Neuronal stem cell (in vitro differentiated cells): Measurements from ENCODE around the gene HTR6.
A peak's percentile ranks its signal among the peaks of the same experiment; 100 is the strongest.

Source experiments
- DNase-seq: peaks from one replicate; pipeline ENCODE4 v3.0.0-alpha.2; 2013; ENCODE audit warnings: low spot score
- H2AFZ ChIP-seq: one replicate; pipeline ENCODE4 v1.6.1; 2013; ENCODE audit warnings: mild to moderate bottlenecking, low read length, inconsistent platforms
- H2AK5ac ChIP-seq: 2 replicates; pipeline ENCODE4 v1.6.1; 2013; ENCODE audit warnings: low read depth, mild to moderate bottlenecking, inconsistent platforms, low read length, moderate library complexity, mixed read lengths
- H2BK120ac ChIP-seq: 2 replicates; pipeline ENCODE4 v1.6.1; 2013; ENCODE audit warnings: low read depth, mild to moderate bottlenecking, inconsistent platforms, low read length, moderate library complexity, mixed read lengths
- H2BK12ac ChIP-seq: one replicate; pipeline ENCODE4 v1.6.1; 2013; ENCODE audit warnings: low read length, inconsistent platforms
- H2BK15ac ChIP-seq: 2 replicates; pipeline ENCODE4 v1.6.1; 2013; ENCODE audit warnings: mild to moderate bottlenecking, low read length, inconsistent platforms, mixed read lengths
- H2BK5ac ChIP-seq: one replicate; pipeline ENCODE4 v1.6.1; 2013; ENCODE audit warnings: inconsistent platforms, mild to moderate bottlenecking, low read length, moderate library complexity
- H3K14ac ChIP-seq: one replicate; pipeline ENCODE4 v1.6.1; 2013; ENCODE audit warnings: low read length, inconsistent platforms
- H3K18ac ChIP-seq: 2 replicates; pipeline ENCODE4 v1.6.1; 2013; ENCODE audit warnings: low read length, inconsistent platforms
- H3K23ac ChIP-seq: 2 replicates; pipeline ENCODE4 v1.6.1; 2013; ENCODE audit warnings: low read depth, mild to moderate bottlenecking, mixed read lengths, low read length, inconsistent platforms; ENCODE audit not compliant: poor library complexity
- H3K27ac ChIP-seq: replicated peaks from 3 replicates; pipeline ENCODE4 v1.5.1; 2013; ENCODE audit warnings: low read length, inconsistent platforms
- H3K27me3 ChIP-seq, 3 experiments: 2 replicates each; pipeline ENCODE4 v1.6.1; 2013; ENCODE audit warnings: low read length in 3 of 3, mild to moderate bottlenecking in 2 of 3, inconsistent platforms in 1 of 3, low read depth in 1 of 3, mixed read lengths in 1 of 3, moderate library complexity in 1 of 3; ENCODE audit not compliant: control insufficient read depth in 3 of 3, insufficient read depth in 3 of 3
- H3K36me3 ChIP-seq, 2 donors: replicated peaks in 1 of 2; 2 replicates each; pipeline ENCODE4 v1.6.1; 2013; ENCODE audit warnings: low read length in 2 of 2; ENCODE audit not compliant: control insufficient read depth in 2 of 2, insufficient read depth in 2 of 2
- H3K4ac ChIP-seq: 2 replicates; pipeline ENCODE4 v1.6.1; 2013; ENCODE audit warnings: inconsistent platforms, mild to moderate bottlenecking, low read length, moderate library complexity
- H3K4me1 ChIP-seq, 2 donors: 1 replicate in 1 of 2; 2 replicates in 1 of 2; pipeline ENCODE4 v1.6.1; 2013; ENCODE audit warnings: low read length in 2 of 2, low read depth in 1 of 2; ENCODE audit not compliant: control insufficient read depth in 2 of 2, insufficient read depth in 1 of 2
- H3K4me2 ChIP-seq: one replicate; pipeline ENCODE4 v1.6.1; 2013; ENCODE audit warnings: mild to moderate bottlenecking, low read length, inconsistent platforms; ENCODE audit not compliant: insufficient read depth, poor library complexity, severe bottlenecking
- H3K4me3 ChIP-seq, 2 donors: 2 replicates each; pipeline ENCODE4 v1.5.1; 2013; ENCODE audit warnings: low read length in 2 of 2, mild to moderate bottlenecking in 2 of 2, inconsistent platforms in 1 of 2, moderate library complexity in 1 of 2
- H3K79me1 ChIP-seq: one replicate; pipeline ENCODE4 v1.6.1; 2013; ENCODE audit warnings: low read depth, mild to moderate bottlenecking, inconsistent platforms, low read length, moderate library complexity
- H3K9ac ChIP-seq: one replicate; pipeline ENCODE4 v1.6.1; 2013; ENCODE audit warnings: mild to moderate bottlenecking, low read depth, low read length, inconsistent platforms; ENCODE audit not compliant: poor library complexity
- H3K9me3 ChIP-seq, 2 donors: replicated peaks in 1 of 2; 2 replicates each; pipeline versions ENCODE3 to v1.6.1; 2013; ENCODE audit warnings: low read length in 2 of 2, mild to moderate bottlenecking in 2 of 2, inconsistent platforms in 1 of 2, low read depth in 1 of 2, mixed read lengths in 1 of 2, moderate library complexity in 1 of 2; ENCODE audit not compliant: control insufficient read depth in 2 of 2, insufficient read depth in 1 of 2
- H4K8ac ChIP-seq: one replicate; pipeline ENCODE4 v1.6.1; 2013; ENCODE audit warnings: low read depth, mild to moderate bottlenecking, inconsistent platforms, low read length, moderate library complexity
- H4K91ac ChIP-seq: one replicate; pipeline ENCODE4 v1.6.1; 2013; ENCODE audit warnings: low read length, low read depth, mild to moderate bottlenecking, inconsistent platforms; ENCODE audit not compliant: poor library complexity
- WGBS, 2 donors: extraction: QIAGEN DNeasy Blood & Tissue Kit; methylation state at CpG; one replicate each; pipeline ENCODE4 v1.1.7; 2013; ENCODE audit warnings: missing lambda C conversion rate in 2 of 2, mixed read lengths in 1 of 2; ENCODE audit not compliant: insufficient read length in 2 of 2, insufficient replicate concordance in 1 of 2; ENCODE audit errors: extremely low coverage in 2 of 2; 5-methylcytosine and 5-hydroxymethylcytosine counted together

The HTR6 gene

DNA sequence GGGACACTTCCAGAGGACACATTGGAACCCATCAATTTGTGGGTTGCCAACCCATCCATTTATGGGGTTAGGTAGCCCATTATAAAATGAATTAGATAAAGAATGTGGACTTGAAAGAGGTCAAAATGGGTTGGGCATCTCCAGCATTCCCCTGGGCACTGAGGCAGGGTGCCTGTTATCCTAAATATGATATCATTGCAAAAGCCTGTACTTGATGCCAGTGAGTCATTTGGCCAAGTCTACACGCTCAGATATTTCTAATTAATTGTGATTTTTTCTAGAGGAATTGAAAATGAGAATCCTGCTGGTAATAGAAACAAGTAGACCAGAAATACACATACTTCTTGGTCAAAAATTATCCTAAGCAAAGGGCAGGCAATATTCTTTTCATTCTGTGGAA is 42.5 kb upstream of the HTR6 start:
- Histone ChIP-seq H3K9me3 (peaks cover 0 to 2% of the 10 kb centered on the region in 2 donors), H4K8ac (no peak overlapping the region), H2BK12ac (no peak overlapping the region), H3K14ac (no peak overlapping the region), H3K4ac (no peak overlapping the region), H4K91ac (no peak overlapping the region), H3K23ac (no peak overlapping the region), H2BK120ac (no peak overlapping the region), H3K4me2 (no peak overlapping the region), H2AFZ (no peak overlapping the region), H3K18ac (no peak overlapping the region), H3K4me1 (no peaks in the 10 kb centered on the region), H3K36me3 (peaks cover 7 to 47% of the 10 kb centered on the region in 2 donors), H2AK5ac (no peak overlapping the region), H2BK15ac (no peak overlapping the region), H3K79me1 (no peaks in the 10 kb centered on the region), H3K9ac (no peak overlapping the region), H3K27me3 (no peaks in the 10 kb centered on the region), H3K27ac (no peak overlapping the region), H3K4me3 (no peak overlapping the region), H2BK5ac (no peak overlapping the region)
- WGBS, 2 donors = no CpG with 5 or more reads among the region's 1 CpG
- no peak for DNase-seq

- Histone ChIP-seq H3K14ac (no peak overlapping the region), H3K4me2 (no peak overlapping the region), H3K9ac (no peak overlapping the region), H3K4me1 (no peaks in the 10 kb centered on the region), H4K91ac (no peak overlapping the region), H2AK5ac (no peak overlapping the region), H2AFZ (no peak overlapping the region), H2BK5ac (no peak overlapping the region), H3K27me3 (no peaks in the 10 kb centered on the region), H2BK15ac (no peak overlapping the region), H3K4me3 (no peak overlapping the region), H3K36me3 (peaks cover 11 to 51% of the 10 kb centered on the region in 2 donors), H3K27ac (no peak overlapping the region), H3K23ac (no peak overlapping the region), H4K8ac (no peak overlapping the region), H2BK120ac (no peak overlapping the region), H3K18ac (no peak overlapping the region), H3K9me3 (peaks cover 0 to 2% of the 10 kb centered on the region in 2 donors), H2BK12ac (no peak overlapping the region), H3K79me1 (no peaks in the 10 kb centered on the region), H3K4ac (no peak overlapping the region)
- DNase-seq = no peak
- WGBS, 2 donors = no CpG with 5 or more reads among the region's 3 CpGs
Measured at GRCh38 chr1:19623523-19623922, 41.2 kb upstream of the HTR6 start.

GRCh38 chr1:19625291-19625937 is 39.3 kb upstream of the HTR6 start:
- Histone ChIP-seq H2BK120ac (no peak overlapping the region), H3K23ac (peak overlapping the region; percentile 37)
- no CpG with 5 or more reads among the region's 8 CpGs for WGBS, 2 donors

GRCh38 chr1:19628879-19629278 is 35.8 kb upstream of the HTR6 start:
- Histone ChIP-seq H2BK15ac (no peak overlapping the region), H3K36me3 (peaks cover 15 to 49% of the 10 kb centered on the region in 2 donors), H2BK120ac (no peak overlapping the region), H3K4me2 (no peak overlapping the region), H2BK5ac (no peak overlapping the region), H2BK12ac (no peak overlapping the region), H4K91ac (no peak overlapping the region), H3K23ac (no peak overlapping the region), H3K27me3 (no peaks in the 10 kb centered on the region), H3K14ac (no peak overlapping the region), H3K18ac (no peak overlapping the region), H2AK5ac (no peak overlapping the region), H3K4ac (no peak overlapping the region), H3K4me1 (no peaks in the 10 kb centered on the region), H3K9ac (no peak overlapping the region), H3K79me1 (no peaks in the 10 kb centered on the region), H3K9me3 (no peaks in the 10 kb centered on the region), H3K27ac (no peak overlapping the region), H3K4me3 (no peak overlapping the region), H2AFZ (no peak overlapping the region), H4K8ac (no peak overlapping the region)
- no peak for DNase-seq
- WGBS, 2 donors = no CpG with 5 or more reads among the region's 3 CpGs

More at GRCh38 chr1:19625291-19625937, 39.3 kb upstream of the HTR6 start:
- no peak overlapping the region for H2AK5ac ChIP-seq
- no peak overlapping the region for H3K4me3 ChIP-seq
- H3K4ac ChIP-seq = no peak overlapping the region
- peaks cover 0 to 2% of the 10 kb centered on the region in 2 donors for H3K9me3 ChIP-seq
- no peaks in the 10 kb centered on the region for H3K79me1 ChIP-seq
- H2BK15ac ChIP-seq = no peak overlapping the region
- H4K91ac ChIP-seq = no peak overlapping the region
- peaks cover 15 to 60% of the 10 kb centered on the region in 2 donors for H3K36me3 ChIP-seq
- no peak overlapping the region for H4K8ac ChIP-seq
- H2BK12ac ChIP-seq = no peak overlapping the region
- no peak for DNase-seq
- H3K27me3 ChIP-seq = no peaks in the 10 kb centered on the region
- H3K27ac ChIP-seq = no peak overlapping the region
- peak overlapping the region; percentile 59 for H3K14ac ChIP-seq
- H3K4me1 ChIP-seq = no peaks in the 10 kb centered on the region
- no peak overlapping the region for H2BK5ac ChIP-seq
- no peak overlapping the region for H3K18ac ChIP-seq
- no peak overlapping the region for H2AFZ ChIP-seq
- H3K9ac ChIP-seq = no peak overlapping the region
- H3K4me2 ChIP-seq = no peak overlapping the region
